Nephron (organoid): Measurements from ENCODE around the gene COA1.

Source experiments
- H3K27ac Mint-ChIP-seq, 3 experiments: 2 replicates each; pipeline ENCODE4 v1.8.0; 2020; ENCODE audit warnings: mixed read lengths in 3 of 3, mild to moderate bottlenecking in 2 of 3, moderate library complexity in 1 of 3
- H3K27me3 Mint-ChIP-seq: 2 replicates; pipeline ENCODE4 v1.8.0; 2021; ENCODE audit warnings: low read depth, mild to moderate bottlenecking, moderate library complexity, mixed read lengths
- H3K36me3 Mint-ChIP-seq: 2 replicates; pipeline ENCODE4 v1.8.0; 2020; ENCODE audit warnings: low read depth, mixed read lengths
- H3K4me1 Mint-ChIP-seq: 2 replicates; pipeline ENCODE4 v1.8.0; 2020; ENCODE audit warnings: mixed read lengths
- H3K4me3 Mint-ChIP-seq, 3 experiments: 2 replicates each; pipeline ENCODE4 v1.8.0; 2020; ENCODE audit warnings: mild to moderate bottlenecking in 3 of 3, mixed read lengths in 3 of 3, moderate library complexity in 2 of 3
- H3K9me3 Mint-ChIP-seq: 2 replicates; pipeline ENCODE4 v1.8.0; 2020; ENCODE audit warnings: mixed read lengths
- TF ChIP-seq, protein P1 (sequence below), 3 experiments: fragments of 200-600 bp; sonication (generic); IDR thresholded peaks; one replicate each; pipeline ENCODE4 v1.5.0; 2021; ENCODE audit warnings: antibody characterized with exemption in 3 of 3; ENCODE audit not compliant: unreplicated experiment in 3 of 3

Gene COA1

DNA sequence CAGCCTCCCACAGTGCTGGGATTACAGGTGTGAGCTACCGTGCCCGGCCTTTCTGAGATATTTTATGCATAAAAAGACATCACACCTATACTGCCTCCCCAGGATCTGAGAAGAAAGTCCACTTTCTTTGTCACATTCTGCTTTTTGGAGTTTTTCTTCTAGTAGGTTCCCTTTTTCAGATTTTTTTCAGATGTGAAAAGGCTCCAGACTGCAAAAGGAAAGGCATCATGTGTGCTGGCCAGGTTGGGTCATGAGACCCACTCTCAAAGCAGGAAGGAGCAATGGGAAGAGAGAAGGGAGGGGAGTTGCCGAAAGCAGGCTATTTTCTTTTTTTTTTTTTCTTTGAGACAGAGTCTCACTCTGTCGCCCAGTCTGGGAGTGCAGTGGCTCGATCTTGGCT, 40.0 kb upstream of the COA1 start:
- no peaks in the 10 kb centered on the region for H3K27me3 Mint-ChIP-seq
- TF ChIP-seq, protein P1, sequence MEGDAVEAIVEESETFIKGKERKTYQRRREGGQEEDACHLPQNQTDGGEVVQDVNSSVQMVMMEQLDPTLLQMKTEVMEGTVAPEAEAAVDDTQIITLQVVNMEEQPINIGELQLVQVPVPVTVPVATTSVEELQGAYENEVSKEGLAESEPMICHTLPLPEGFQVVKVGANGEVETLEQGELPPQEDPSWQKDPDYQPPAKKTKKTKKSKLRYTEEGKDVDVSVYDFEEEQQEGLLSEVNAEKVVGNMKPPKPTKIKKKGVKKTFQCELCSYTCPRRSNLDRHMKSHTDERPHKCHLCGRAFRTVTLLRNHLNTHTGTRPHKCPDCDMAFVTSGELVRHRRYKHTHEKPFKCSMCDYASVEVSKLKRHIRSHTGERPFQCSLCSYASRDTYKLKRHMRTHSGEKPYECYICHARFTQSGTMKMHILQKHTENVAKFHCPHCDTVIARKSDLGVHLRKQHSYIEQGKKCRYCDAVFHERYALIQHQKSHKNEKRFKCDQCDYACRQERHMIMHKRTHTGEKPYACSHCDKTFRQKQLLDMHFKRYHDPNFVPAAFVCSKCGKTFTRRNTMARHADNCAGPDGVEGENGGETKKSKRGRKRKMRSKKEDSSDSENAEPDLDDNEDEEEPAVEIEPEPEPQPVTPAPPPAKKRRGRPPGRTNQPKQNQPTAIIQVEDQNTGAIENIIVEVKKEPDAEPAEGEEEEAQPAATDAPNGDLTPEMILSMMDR (IDR thresholded peaks at IDR 0.05; ENCODE audit: unreplicated experiment in 3 of 3) = no peak
- H3K9me3 Mint-ChIP-seq = peaks cover 3% of the 10 kb centered on the region
- no peak overlapping the region for H3K4me3 Mint-ChIP-seq
- H3K36me3 Mint-ChIP-seq = peaks cover 15% of the 10 kb centered on the region
- peaks cover 11% of the 10 kb centered on the region for H3K4me1 Mint-ChIP-seq
- H3K27ac Mint-ChIP-seq = peak overlapping the region in 1 of 3 experiments; percentile 81

DNA sequence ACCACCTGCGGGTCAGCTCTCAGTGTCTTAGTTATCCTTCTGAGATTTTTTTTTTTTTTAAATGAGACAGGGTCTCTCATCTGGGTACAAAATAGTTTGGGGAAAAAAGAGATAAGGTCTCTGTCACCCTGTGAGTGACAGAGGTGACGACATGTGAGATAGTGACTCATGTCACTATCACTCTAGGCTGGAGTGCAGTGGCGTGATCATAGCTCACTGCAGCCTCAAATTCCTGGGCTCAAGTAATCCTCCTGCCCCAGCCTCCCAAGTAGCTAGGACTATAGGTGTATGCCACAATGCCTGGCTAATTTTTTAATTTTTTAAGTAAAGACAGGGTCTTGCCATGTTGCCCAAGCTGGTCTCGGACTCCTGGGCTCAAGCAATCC, 39.6 kb upstream of the COA1 start:
- H3K27ac Mint-ChIP-seq = no peak overlapping the region
- peaks cover 15% of the 10 kb centered on the region for H3K4me1 Mint-ChIP-seq
- H3K36me3 Mint-ChIP-seq = peaks cover 15% of the 10 kb centered on the region
- peaks cover 3% of the 10 kb centered on the region for H3K9me3 Mint-ChIP-seq
- H3K4me3 Mint-ChIP-seq = no peak overlapping the region
- H3K27me3 Mint-ChIP-seq = no peaks in the 10 kb centered on the region
- TF ChIP-seq, protein P1 (IDR thresholded peaks at IDR 0.05; ENCODE audit: unreplicated experiment in 3 of 3) = no peak

DNA sequence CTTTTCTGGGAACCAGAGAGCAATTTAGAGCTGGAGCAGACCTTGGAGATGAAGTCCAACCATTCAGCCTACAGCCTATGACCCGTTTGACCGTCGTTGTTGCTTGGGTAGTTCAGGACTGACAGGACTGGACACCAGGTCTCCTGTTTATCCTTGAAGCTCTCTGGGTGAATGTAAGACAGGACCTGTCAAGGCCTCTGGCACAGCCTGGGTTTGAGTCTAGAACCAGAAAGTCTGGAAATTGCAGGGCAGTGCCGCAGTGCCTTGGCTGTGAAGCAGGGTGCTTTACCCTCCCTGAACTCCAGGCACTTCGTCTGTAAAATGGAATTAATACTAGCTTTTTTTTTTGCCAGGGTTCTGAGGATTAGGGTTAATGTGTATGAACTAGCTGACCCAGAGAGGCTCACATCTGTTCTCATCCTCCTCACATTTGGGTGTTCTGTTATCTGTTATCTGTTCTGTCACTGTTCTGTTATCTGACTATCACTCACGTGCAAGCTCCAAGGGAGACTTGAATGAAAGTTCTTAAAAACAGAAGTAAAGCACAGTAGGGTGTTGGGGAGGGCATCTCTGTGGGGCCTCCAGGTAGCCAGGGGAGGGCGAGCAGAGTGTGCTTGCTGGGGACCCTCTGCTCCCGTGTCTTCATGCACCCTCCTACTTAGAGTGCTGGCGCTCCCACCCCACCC, 39.0 kb upstream of the COA1 start:
- H3K27ac Mint-ChIP-seq = no peak overlapping the region
- H3K27me3 Mint-ChIP-seq = no peaks in the 10 kb centered on the region
- peaks cover 3% of the 10 kb centered on the region for H3K9me3 Mint-ChIP-seq
- peaks cover 15% of the 10 kb centered on the region for H3K36me3 Mint-ChIP-seq
- TF ChIP-seq, protein P1 (IDR thresholded peaks at IDR 0.05; ENCODE audit: unreplicated experiment in 3 of 3) = no peak
- no peak overlapping the region for H3K4me3 Mint-ChIP-seq
- H3K4me1 Mint-ChIP-seq = peaks cover 21% of the 10 kb centered on the region

DNA sequence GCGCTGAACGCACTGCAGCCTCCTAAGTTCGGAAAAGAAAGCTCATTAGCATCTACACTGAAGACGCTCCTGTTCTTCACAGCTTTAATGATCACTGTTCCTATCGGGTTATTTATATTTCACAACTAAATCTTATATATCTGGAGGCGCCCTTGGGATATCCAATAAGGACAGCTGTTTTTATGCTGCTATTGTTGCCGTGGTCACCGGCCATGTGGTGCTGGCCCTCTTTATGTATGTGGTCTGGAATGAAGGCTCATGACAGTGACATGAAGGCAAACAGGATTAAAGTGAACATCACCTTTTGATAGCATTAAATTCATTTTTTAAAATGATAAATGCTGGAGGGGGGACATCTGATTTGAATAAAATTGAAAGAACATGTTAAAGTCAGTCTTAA, 38.0 kb upstream of the COA1 start:
- H3K4me1 Mint-ChIP-seq = peaks cover 28% of the 10 kb centered on the region
- H3K4me3 Mint-ChIP-seq = no peak overlapping the region
- no peaks in the 10 kb centered on the region for H3K27me3 Mint-ChIP-seq
- H3K9me3 Mint-ChIP-seq = peaks cover under 1% of the 10 kb centered on the region
- peaks cover 5% of the 10 kb centered on the region for H3K36me3 Mint-ChIP-seq
- no peak overlapping the region for H3K27ac Mint-ChIP-seq
- TF ChIP-seq, protein P1 (IDR thresholded peaks at IDR 0.05; ENCODE audit: unreplicated experiment in 3 of 3) = no peak

DNA sequence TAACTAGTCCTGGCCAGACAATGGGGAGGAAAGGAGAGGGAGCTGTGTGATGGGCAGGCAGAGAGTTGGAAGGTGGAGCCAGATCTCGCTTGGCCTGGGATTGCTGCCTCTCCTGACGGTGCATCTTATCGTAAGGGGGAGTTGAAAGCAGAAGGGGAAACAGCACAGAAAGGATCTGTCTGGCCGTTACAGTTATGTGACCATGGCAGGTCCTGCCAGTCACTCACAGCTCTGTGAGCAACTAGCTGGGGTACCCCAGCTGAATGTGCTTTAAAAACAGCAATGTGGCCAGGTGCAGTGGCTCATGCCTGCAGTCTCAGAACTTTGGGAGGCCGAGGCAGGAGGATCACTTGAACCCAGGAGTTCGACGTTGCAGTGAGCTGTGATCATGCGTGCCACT, 37.2 kb upstream of the COA1 start:
- TF ChIP-seq, protein P1 (IDR thresholded peaks at IDR 0.05; ENCODE audit: unreplicated experiment in 3 of 3) = no peak

More for the DNA sequence above, 37.2 kb upstream of the COA1 start:
- H3K9me3 Mint-ChIP-seq = no peaks in the 10 kb centered on the region
- peaks cover 4% of the 10 kb centered on the region for H3K36me3 Mint-ChIP-seq
- no peaks in the 10 kb centered on the region for H3K27me3 Mint-ChIP-seq
- H3K27ac Mint-ChIP-seq = no peak overlapping the region
- H3K4me3 Mint-ChIP-seq = no peak overlapping the region
- peaks cover 35% of the 10 kb centered on the region for H3K4me1 Mint-ChIP-seq
